T-helper 2 cell treated with Interferon-gamma antibody and Interleukin-4, amounts not matched to agents 5 μg/mL and 100 μg/mL, for 36 hours (primary cell): Measurements from ENCODE around the gene WBP4.

Source experiments
- DNase-seq: peaks from one replicate; pipeline ENCODE4 v3.0.0; 2021; ENCODE audit warnings: low spot score
- H3K27ac Mint-ChIP-seq: one replicate; pipeline ENCODE4 v1.8.0; 2021; ENCODE audit warnings: mild to moderate bottlenecking, mixed read lengths
- H3K27me3 Mint-ChIP-seq: one replicate; pipeline ENCODE4 v1.8.0; 2021; ENCODE audit warnings: low read depth, mixed read lengths
- H3K36me3 Mint-ChIP-seq: one replicate; pipeline ENCODE4 v1.8.0; 2021; ENCODE audit warnings: low read depth, mixed read lengths
- H3K4me1 Mint-ChIP-seq: one replicate; pipeline ENCODE4 v1.8.0; 2021; ENCODE audit warnings: low read depth, mixed read lengths
- H3K4me3 Mint-ChIP-seq: one replicate; pipeline ENCODE4 v1.8.0; 2022; ENCODE audit warnings: mild to moderate bottlenecking, moderate library complexity, mixed read lengths
- H3K9me3 Mint-ChIP-seq: one replicate; pipeline ENCODE4 v1.8.0; 2021; ENCODE audit warnings: mixed read lengths

WBP4 gene

GRCh38 chr13:41061075-41061913 lies at the start of gene WBP4:
Gene WBP4 (plus strand): TSS chr13:41061509. CDS start chr13:41061674, 165 bp downstream.
- H3K9me3 Mint-ChIP-seq, result no peaks in the 10 kb centered on the region
- H3K27me3 Mint-ChIP-seq, result no peaks in the 10 kb centered on the region
- H3K27ac Mint-ChIP-seq, result peak within 1 kb of the TSS; percentile 99
- DNase-seq, result peak; percentile 90
- peak within 1 kb of the TSS; percentile 99 for H3K4me3 Mint-ChIP-seq
- peaks cover 41% of the 10 kb centered on the region for H3K4me1 Mint-ChIP-seq
- H3K36me3 Mint-ChIP-seq, result peaks cover 27% of the 10 kb centered on the region

- Mint-ChIP-seq H3K4me3 (peak overlapping the region; percentile 40), H3K4me1 (peaks cover 64% of the 10 kb centered on the region), H3K27me3 (no peaks in the 10 kb centered on the region), H3K36me3 (peaks cover 47% of the 10 kb centered on the region), H3K9me3 (no peaks in the 10 kb centered on the region), H3K27ac (no peak overlapping the region)
- DNase-seq, result no peak
These were observed 48.8 kb upstream of the WBP4 start for GRCh38 chr13:41012536-41012935.

GRCh38 chr13:41013835-41014234 lies 47.5 kb upstream of the WBP4 start:
- Mint-ChIP-seq H3K36me3 (peaks cover 46% of the 10 kb centered on the region), H3K9me3 (no peaks in the 10 kb centered on the region), H3K4me1 (peaks cover 55% of the 10 kb centered on the region), H3K4me3 (peak overlapping the region; percentile 97), H3K27me3 (no peaks in the 10 kb centered on the region), H3K27ac (peak overlapping the region; percentile 84)
- DNase-seq, result no peak

GRCh38 chr13:41015920-41016319 lies 45.4 kb upstream of the WBP4 start:
- peaks cover 42% of the 10 kb centered on the region for H3K36me3 Mint-ChIP-seq
- peak overlapping the region; percentile 97 for H3K4me3 Mint-ChIP-seq
- H3K9me3 Mint-ChIP-seq, result no peaks in the 10 kb centered on the region
- H3K27me3 Mint-ChIP-seq, result no peaks in the 10 kb centered on the region
- DNase-seq, result no peak
- H3K27ac Mint-ChIP-seq, result peak overlapping the region; percentile 87
- H3K4me1 Mint-ChIP-seq, result peaks cover 56% of the 10 kb centered on the region

- H3K36me3 Mint-ChIP-seq, result peaks cover 34% of the 10 kb centered on the region
- H3K27ac Mint-ChIP-seq, result peak overlapping the region; percentile 92
- peaks cover 55% of the 10 kb centered on the region for H3K4me1 Mint-ChIP-seq
- H3K4me3 Mint-ChIP-seq, result peak overlapping the region; percentile 97
- H3K27me3 Mint-ChIP-seq, result no peaks in the 10 kb centered on the region
- no peaks in the 10 kb centered on the region for H3K9me3 Mint-ChIP-seq
- no peak for DNase-seq
These were observed 44.1 kb upstream of the WBP4 start for GRCh38 chr13:41017159-41017558.

GRCh38 chr13:41017817-41018601 lies 43.3 kb upstream of the WBP4 start:
- peaks cover 29% of the 10 kb centered on the region for H3K36me3 Mint-ChIP-seq
- H3K4me1 Mint-ChIP-seq, result peaks cover 51% of the 10 kb centered on the region
- no peaks in the 10 kb centered on the region for H3K9me3 Mint-ChIP-seq
- peak overlapping the region; percentile 97 for H3K4me3 Mint-ChIP-seq
- H3K27ac Mint-ChIP-seq, result peak overlapping the region; percentile 92
- no peak for DNase-seq
- H3K27me3 Mint-ChIP-seq, result no peaks in the 10 kb centered on the region

GRCh38 chr13:41018602-41018948 lies 42.7 kb upstream of the WBP4 start:
- Mint-ChIP-seq H3K4me3 (peak overlapping the region; percentile 94), H3K27me3 (no peaks in the 10 kb centered on the region), H3K27ac (peak overlapping the region; percentile 98), H3K4me1 (peaks cover 47% of the 10 kb centered on the region), H3K9me3 (no peaks in the 10 kb centered on the region), H3K36me3 (peaks cover 25% of the 10 kb centered on the region)
- DNase-seq, result no peak

- peak; percentile 51 for DNase-seq
- Mint-ChIP-seq H3K27ac (peak within 1 kb of the TSS; percentile 98), H3K27me3 (no peaks in the 10 kb centered on the region), H3K4me3 (peak within 1 kb of the TSS; percentile 97), H3K9me3 (no peaks in the 10 kb centered on the region), H3K4me1 (peaks cover 44% of the 10 kb centered on the region), H3K36me3 (peaks cover 23% of the 10 kb centered on the region)
These were observed 42.3 kb upstream of the WBP4 start, which contains the start of gene ELF1 for GRCh38 chr13:41019011-41019487. Gene ELF1 (minus strand): TSS chr13:41019316. CDS start chr13:40982054, 37,262 bp downstream.

- Mint-ChIP-seq H3K4me1 (peaks cover 43% of the 10 kb centered on the region), H3K27ac (peak overlapping the region; percentile 98), H3K36me3 (peaks cover 22% of the 10 kb centered on the region), H3K4me3 (peak overlapping the region; percentile 94), H3K27me3 (no peaks in the 10 kb centered on the region), H3K9me3 (no peaks in the 10 kb centered on the region)
- no peak for DNase-seq
These were observed 41.5 kb upstream of the WBP4 start for GRCh38 chr13:41019578-41020347.

- Mint-ChIP-seq H3K4me1 (peaks cover 45% of the 10 kb centered on the region), H3K4me3 (no peak overlapping the region), H3K36me3 (peaks cover 11% of the 10 kb centered on the region), H3K27me3 (no peaks in the 10 kb centered on the region), H3K9me3 (no peaks in the 10 kb centered on the region), H3K27ac (no peak overlapping the region)
- DNase-seq, result no peak
These were observed 35.8 kb upstream of the WBP4 start for GRCh38 chr13:41025518-41025917.

GRCh38 chr13:41026788-41027187 lies 34.5 kb upstream of the WBP4 start:
- Mint-ChIP-seq H3K27me3 (no peaks in the 10 kb centered on the region), H3K27ac (no peak overlapping the region), H3K4me3 (no peak overlapping the region), H3K9me3 (no peaks in the 10 kb centered on the region), H3K36me3 (peaks cover 11% of the 10 kb centered on the region), H3K4me1 (peaks cover 39% of the 10 kb centered on the region)
- no peak for DNase-seq

GRCh38 chr13:41028051-41028450 lies 33.3 kb upstream of the WBP4 start:
- H3K9me3 Mint-ChIP-seq, result no peaks in the 10 kb centered on the region
- H3K36me3 Mint-ChIP-seq, result peaks cover 11% of the 10 kb centered on the region
- peaks cover 39% of the 10 kb centered on the region for H3K4me1 Mint-ChIP-seq
- no peak overlapping the region for H3K27ac Mint-ChIP-seq
- H3K4me3 Mint-ChIP-seq, result no peak overlapping the region
- no peaks in the 10 kb centered on the region for H3K27me3 Mint-ChIP-seq
- no peak for DNase-seq

- DNase-seq, result no peak
- Mint-ChIP-seq H3K4me1 (peaks cover 37% of the 10 kb centered on the region), H3K27me3 (no peaks in the 10 kb centered on the region), H3K27ac (no peak overlapping the region), H3K4me3 (no peak overlapping the region), H3K36me3 (peaks cover 13% of the 10 kb centered on the region), H3K9me3 (no peaks in the 10 kb centered on the region)
These were observed 31.7 kb upstream of the WBP4 start for GRCh38 chr13:41029629-41030028.
